Measurements from ENCODE around the gene CWC25. TPM values are rescaled to one million over a fixed set of nuclear protein-coding genes. Genes with fewer than 3 reads are reported as not detected.

CWC25 gene
- total and polyA plus RNA-seq, 2 of the 13 experiments (the other 11 are each of a cell fraction or from before 2014, with no cell fraction given), result 15.6 to 22.7 TPM

DNA sequence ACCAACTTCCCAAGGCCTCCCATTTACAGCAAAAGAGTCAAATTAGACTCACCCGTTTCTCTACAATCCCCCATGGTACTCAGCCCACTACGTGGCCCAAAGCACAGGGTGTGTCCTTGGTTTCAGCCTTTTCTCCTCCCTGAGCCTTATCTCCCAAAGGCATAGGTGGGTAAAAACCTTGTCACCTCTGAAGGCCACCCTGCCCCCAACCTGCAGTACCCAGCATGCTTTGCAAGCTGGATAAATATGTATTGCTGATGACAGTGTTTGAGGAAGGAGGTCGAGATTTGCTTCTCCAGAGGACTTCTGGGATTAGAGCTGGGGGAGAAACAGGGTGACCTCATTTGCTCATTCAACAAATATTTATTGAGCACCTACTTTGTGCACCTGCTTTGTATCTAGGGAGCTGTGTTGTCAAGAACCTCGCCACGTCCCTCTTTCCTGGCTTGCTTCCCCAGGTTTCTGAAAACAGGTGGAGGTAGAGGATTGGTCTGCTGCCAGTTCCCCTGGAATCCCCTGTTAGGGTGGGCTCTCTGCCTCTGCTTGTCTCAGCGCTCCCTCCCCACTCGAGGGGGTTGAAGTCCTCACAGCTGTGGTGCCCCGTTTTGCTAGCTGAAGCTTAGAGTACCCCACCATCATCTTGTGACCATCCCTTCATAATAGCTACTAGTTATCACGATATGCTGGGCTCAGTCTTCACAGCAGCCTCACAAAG lies 47.7 kb upstream of the CWC25 start (continued):
- TF ChIP-seq ZNF709 (CRISPR knock-in tag; IDR thresholded peaks at IDR 0.05) (0 out of 2 replicates have a peak, but pooled peaks have one; percentile 26), MTF2 (CRISPR knock-in tag; IDR thresholded peaks at IDR 0.05; ENCODE audit: borderline replicate concordance) (no peak), TGIF2 (CRISPR knock-in tag; IDR thresholded peaks at IDR 0.05) (peak; percentile 25; the same call in 1 of the 2 replicates), EP300 (IDR thresholded peaks at IDR 0.05; ENCODE audit: low read depth in 2 of 2, low read length in 2 of 2) (peak; percentile 30 to 67; a peak in 3 of 4 replicates), EP300 (CRISPR knock-in tag; IDR thresholded peaks at IDR 0.05; ENCODE audit: borderline replicate concordance) (peak; percentile 83; the same call in 1 of the 2 replicates), CREM (IDR thresholded peaks at IDR 0.05) (peak; percentile 57; the same call in 1 of the 2 replicates), CREM (CRISPR knock-in tag; IDR thresholded peaks at IDR 0.05) (no peak), GTF2F1 (IDR thresholded peaks at IDR 0.05; ENCODE audit: low read length) (no peak), ZNF124 (CRISPR knock-in tag; IDR thresholded peaks at IDR 0.05) (peak; percentile 28; the same call in 1 of the 2 replicates), NCOA2 (CRISPR knock-in tag; IDR thresholded peaks at IDR 0.05) (peak; percentile 80), ATF7-NPFF (CRISPR knock-in tag; IDR thresholded peaks at IDR 0.05; ENCODE audit: low read depth) (no peak), GABPA (IDR thresholded peaks at IDR 0.05; ENCODE audit: low read depth, low read length) (no peak), GABPA (CRISPR knock-in tag; IDR thresholded peaks at IDR 0.05; ENCODE audit: low read depth) (peak; percentile 8; the same call in 1 of the 2 replicates), NR2F6 (IDR thresholded peaks at IDR 0.05) (peak; percentile 71), NR2F6 (CRISPR knock-in tag; IDR thresholded peaks at IDR 0.05) (peak; percentile 88)
- TF ChIP-seq, protein P1, sequence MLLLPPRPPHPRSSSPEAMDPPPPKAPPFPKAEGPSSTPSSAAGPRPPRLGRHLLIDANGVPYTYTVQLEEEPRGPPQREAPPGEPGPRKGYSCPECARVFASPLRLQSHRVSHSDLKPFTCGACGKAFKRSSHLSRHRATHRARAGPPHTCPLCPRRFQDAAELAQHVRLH (CRISPR knock-in tag; IDR thresholded peaks at IDR 0.05; ENCODE audit: borderline replicate concordance, low read depth), result 0 out of 2 replicates have a peak, but pooled peaks have one; percentile 28
- TF ChIP-seq, protein P2, sequence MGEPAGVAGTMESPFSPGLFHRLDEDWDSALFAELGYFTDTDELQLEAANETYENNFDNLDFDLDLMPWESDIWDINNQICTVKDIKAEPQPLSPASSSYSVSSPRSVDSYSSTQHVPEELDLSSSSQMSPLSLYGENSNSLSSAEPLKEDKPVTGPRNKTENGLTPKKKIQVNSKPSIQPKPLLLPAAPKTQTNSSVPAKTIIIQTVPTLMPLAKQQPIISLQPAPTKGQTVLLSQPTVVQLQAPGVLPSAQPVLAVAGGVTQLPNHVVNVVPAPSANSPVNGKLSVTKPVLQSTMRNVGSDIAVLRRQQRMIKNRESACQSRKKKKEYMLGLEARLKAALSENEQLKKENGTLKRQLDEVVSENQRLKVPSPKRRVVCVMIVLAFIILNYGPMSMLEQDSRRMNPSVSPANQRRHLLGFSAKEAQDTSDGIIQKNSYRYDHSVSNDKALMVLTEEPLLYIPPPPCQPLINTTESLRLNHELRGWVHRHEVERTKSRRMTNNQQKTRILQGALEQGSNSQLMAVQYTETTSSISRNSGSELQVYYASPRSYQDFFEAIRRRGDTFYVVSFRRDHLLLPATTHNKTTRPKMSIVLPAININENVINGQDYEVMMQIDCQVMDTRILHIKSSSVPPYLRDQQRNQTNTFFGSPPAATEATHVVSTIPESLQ (CRISPR knock-in tag; conservative IDR thresholded peaks at IDR 0.05), result no peak
- TF ChIP-seq, protein P3, sequence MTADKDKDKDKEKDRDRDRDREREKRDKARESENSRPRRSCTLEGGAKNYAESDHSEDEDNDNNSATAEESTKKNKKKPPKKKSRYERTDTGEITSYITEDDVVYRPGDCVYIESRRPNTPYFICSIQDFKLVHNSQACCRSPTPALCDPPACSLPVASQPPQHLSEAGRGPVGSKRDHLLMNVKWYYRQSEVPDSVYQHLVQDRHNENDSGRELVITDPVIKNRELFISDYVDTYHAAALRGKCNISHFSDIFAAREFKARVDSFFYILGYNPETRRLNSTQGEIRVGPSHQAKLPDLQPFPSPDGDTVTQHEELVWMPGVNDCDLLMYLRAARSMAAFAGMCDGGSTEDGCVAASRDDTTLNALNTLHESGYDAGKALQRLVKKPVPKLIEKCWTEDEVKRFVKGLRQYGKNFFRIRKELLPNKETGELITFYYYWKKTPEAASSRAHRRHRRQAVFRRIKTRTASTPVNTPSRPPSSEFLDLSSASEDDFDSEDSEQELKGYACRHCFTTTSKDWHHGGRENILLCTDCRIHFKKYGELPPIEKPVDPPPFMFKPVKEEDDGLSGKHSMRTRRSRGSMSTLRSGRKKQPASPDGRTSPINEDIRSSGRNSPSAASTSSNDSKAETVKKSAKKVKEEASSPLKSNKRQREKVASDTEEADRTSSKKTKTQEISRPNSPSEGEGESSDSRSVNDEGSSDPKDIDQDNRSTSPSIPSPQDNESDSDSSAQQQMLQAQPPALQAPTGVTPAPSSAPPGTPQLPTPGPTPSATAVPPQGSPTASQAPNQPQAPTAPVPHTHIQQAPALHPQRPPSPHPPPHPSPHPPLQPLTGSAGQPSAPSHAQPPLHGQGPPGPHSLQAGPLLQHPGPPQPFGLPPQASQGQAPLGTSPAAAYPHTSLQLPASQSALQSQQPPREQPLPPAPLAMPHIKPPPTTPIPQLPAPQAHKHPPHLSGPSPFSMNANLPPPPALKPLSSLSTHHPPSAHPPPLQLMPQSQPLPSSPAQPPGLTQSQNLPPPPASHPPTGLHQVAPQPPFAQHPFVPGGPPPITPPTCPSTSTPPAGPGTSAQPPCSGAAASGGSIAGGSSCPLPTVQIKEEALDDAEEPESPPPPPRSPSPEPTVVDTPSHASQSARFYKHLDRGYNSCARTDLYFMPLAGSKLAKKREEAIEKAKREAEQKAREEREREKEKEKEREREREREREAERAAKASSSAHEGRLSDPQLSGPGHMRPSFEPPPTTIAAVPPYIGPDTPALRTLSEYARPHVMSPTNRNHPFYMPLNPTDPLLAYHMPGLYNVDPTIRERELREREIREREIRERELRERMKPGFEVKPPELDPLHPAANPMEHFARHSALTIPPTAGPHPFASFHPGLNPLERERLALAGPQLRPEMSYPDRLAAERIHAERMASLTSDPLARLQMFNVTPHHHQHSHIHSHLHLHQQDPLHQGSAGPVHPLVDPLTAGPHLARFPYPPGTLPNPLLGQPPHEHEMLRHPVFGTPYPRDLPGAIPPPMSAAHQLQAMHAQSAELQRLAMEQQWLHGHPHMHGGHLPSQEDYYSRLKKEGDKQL (CRISPR knock-in tag; IDR thresholded peaks at IDR 0.05; ENCODE audit: low read depth), result peak; percentile 50; the same call in 1 of the 2 replicates
- TF ChIP-seq, protein P4, sequence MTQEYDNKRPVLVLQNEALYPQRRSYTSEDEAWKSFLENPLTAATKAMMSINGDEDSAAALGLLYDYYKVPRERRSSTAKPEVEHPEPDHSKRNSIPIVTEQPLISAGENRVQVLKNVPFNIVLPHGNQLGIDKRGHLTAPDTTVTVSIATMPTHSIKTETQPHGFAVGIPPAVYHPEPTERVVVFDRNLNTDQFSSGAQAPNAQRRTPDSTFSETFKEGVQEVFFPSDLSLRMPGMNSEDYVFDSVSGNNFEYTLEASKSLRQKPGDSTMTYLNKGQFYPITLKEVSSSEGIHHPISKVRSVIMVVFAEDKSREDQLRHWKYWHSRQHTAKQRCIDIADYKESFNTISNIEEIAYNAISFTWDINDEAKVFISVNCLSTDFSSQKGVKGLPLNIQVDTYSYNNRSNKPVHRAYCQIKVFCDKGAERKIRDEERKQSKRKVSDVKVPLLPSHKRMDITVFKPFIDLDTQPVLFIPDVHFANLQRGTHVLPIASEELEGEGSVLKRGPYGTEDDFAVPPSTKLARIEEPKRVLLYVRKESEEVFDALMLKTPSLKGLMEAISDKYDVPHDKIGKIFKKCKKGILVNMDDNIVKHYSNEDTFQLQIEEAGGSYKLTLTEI (CRISPR knock-in tag; conservative IDR thresholded peaks at IDR 0.05), result no peak

All from HepG2 (cell line).